Adrenal gland (tissue), 12 donors: Measurements from ENCODE around the gene LYRM1. TPM values are rescaled to one million over a fixed set of nuclear protein-coding genes. Genes with fewer than 3 reads are reported as not detected.

Experiments
- DNase-seq, 7 donors: peaks; one replicate each; pipeline ENCODE4 v3.0.0-alpha.2; 2019 to 2020
- H3K27ac ChIP-seq, 5 donors: fragments of 200-600 bp; sonication (generic) in 4 of 5; 1 replicate in 3 of 5; 2 replicates in 2 of 5; pipeline versions ENCODE4 v1.5.1 to v1.8.0; 2016 to 2020; ENCODE audit warnings: mild to moderate bottlenecking in 1 of 5
- H3K27me3 ChIP-seq: fragments of 200-600 bp; 2 replicates; pipeline ENCODE4 v1.8.0; 2021
- H3K36me3 ChIP-seq, 2 donors: fragments of 200-600 bp; replicated peaks in 1 of 2; 1 replicate in 1 of 2; 2 replicates in 1 of 2; pipeline versions ENCODE4 v1.5.1 to v1.8.0; 2018 to 2022
- H3K4me1 ChIP-seq, 2 donors: fragments of 200-600 bp; replicated peaks in 1 of 2; 1 replicate in 1 of 2; 2 replicates in 1 of 2; pipeline versions ENCODE4 v1.5.1 to v1.8.0; 2018 to 2021
- H3K4me3 ChIP-seq, 4 donors: fragments of 200-600 bp; sonication (generic) in 3 of 4; one replicate each; pipeline ENCODE4 v1.5.1; 2016 to 2018
- H3K9me3 ChIP-seq, 3 donors: fragments of 200-600 bp; sonication (generic) in 1 of 3; replicated peaks in 1 of 3; 1 replicate in 2 of 3; 2 replicates in 1 of 3; pipeline versions ENCODE4 v1.5.1 to v1.8.0; 2016 to 2021
- CTCF ChIP-seq, 6 experiments: fragments of 450-650 bp in 4 of 6; fragments of 200-600 bp in 2 of 6; sonication (generic) in 1 of 6; IDR thresholded peaks; 1 replicate in 5 of 6; 2 replicates in 1 of 6; pipeline versions ENCODE4 v1.5.1 to v1.8.0; 2016 to 2021; ENCODE audit warnings: antibody characterized with exemption in 6 of 6, mild to moderate bottlenecking in 2 of 6, moderate library complexity in 1 of 6
- POLR2A ChIP-seq, 2 donors: fragments of 450-650 bp; IDR thresholded peaks; one replicate each; pipeline ENCODE4 v1.6.1; 2017; ENCODE audit warnings: antibody characterized with exemption in 2 of 2, mild to moderate bottlenecking in 2 of 2, moderate library complexity in 1 of 2
- WGBS, 4 donors: extraction: QIAGEN DNeasy Blood & Tissue Kit in 2 of 4; methylation state at CpG; one replicate each; pipeline versions ENCODE4 v1.1.5 to v1.1.7; 2013 to 2017; 5-methylcytosine and 5-hydroxymethylcytosine counted together
- intact Hi-C, 2 donors: fragments of 100-400 bp; cut with DNase I; formaldehyde crosslinking; loops; one replicate each; pipeline versions ENCODE4 v1.14.1 to v1.15.0; 2022 to 2023
- polyA plus RNA-seq, 3 donors: library from polyadenylated mRNA; stranded (reverse); fragments of 200-250 nt in 2 of 3; fragments of 350-450 nt in 1 of 3; fragmentation: Illumina TruSeq in 1 of 3; extraction: RNeasy Lipid Tissue Mini Kit (QIAGEN cat#74804) in 1 of 3; gene quantifications; one replicate each; pipeline ENCODE4 v1.2.3, GENCODE V29; 2013 to 2014
- total RNA-seq, 9 donors: library from RNA; depleted of rRNA in 4 of 9; stranded (reverse); fragments of >200 nt in 4 of 9; fragments of 120-200 nt in 1 of 9; fragmentation: NEBNext Ultra II Directional in 1 of 9; extraction: Animal tissue kit (Norgen Biotek cat#: 25700) in 1 of 9; gene quantifications; one replicate each; pipeline versions ENCODE4 v1.1.0 to v1.2.4, GENCODE V29; 2013 to 2023
- donor health status: healthy with polysubstance abuse.
- donor health status: Bipolar disorder and iron deficiency.
- donor health status: DM: yes; HTN: yes; CAD: no.
- donor health status: DM: no; HTN: no; CAD: no.
- donor health status: DM: no; HTN: no; CAD: no.
- donor health status: DM: yes; HTN: yes; CAD: no.

LYRM1 gene
- total and polyA plus RNA-seq, 12 donors, result 18.0 to 74.0 (median 38.0) TPM

- WGBS, 4 donors, result 85 to 91% (median 88%) methylated on average over 3 of the region's 3 CpGs
- TF ChIP-seq CTCF (IDR thresholded peaks at IDR 0.05), result no peak
- no peak for TF ChIP-seq POLR2A (IDR thresholded peaks at IDR 0.05)
- Histone ChIP-seq H3K36me3 (no peaks in the 10 kb centered on the region), H3K27me3 (no peaks in the 10 kb centered on the region), H3K4me3 (no peak overlapping the region), H3K9me3 (no peaks in the 10 kb centered on the region), H3K27ac (peak overlapping the region in 1 of 5 donors; percentile 36), H3K4me1 (peaks cover 20 to 71% of the 10 kb centered on the region in 2 donors)
- no peak for DNase-seq
- intact Hi-C loops, result no loop called here
Observed at GRCh38 chr16:20880867-20881502, 19.6 kb upstream of the LYRM1 start.

- WGBS, 4 donors, result 83 to 89% (median 88%) methylated on average over 6 of the region's 6 CpGs
- H3K9me3 ChIP-seq, result no peaks in the 10 kb centered on the region
- no peak overlapping the region for H3K4me3 ChIP-seq
- no peak for DNase-seq
- H3K27ac ChIP-seq, result peak overlapping the region in 1 of 5 donors; percentile 29
- H3K4me1 ChIP-seq, result peaks cover 20 to 76% of the 10 kb centered on the region in 2 donors
- H3K27me3 ChIP-seq, result no peaks in the 10 kb centered on the region
- no peaks in the 10 kb centered on the region for H3K36me3 ChIP-seq
- intact Hi-C loops, result no loop called here
- no peak for TF ChIP-seq CTCF (IDR thresholded peaks at IDR 0.05)
- TF ChIP-seq POLR2A (IDR thresholded peaks at IDR 0.05), result no peak
Observed at GRCh38 chr16:20881503-20881878, 19.1 kb upstream of the LYRM1 start.

DNA sequence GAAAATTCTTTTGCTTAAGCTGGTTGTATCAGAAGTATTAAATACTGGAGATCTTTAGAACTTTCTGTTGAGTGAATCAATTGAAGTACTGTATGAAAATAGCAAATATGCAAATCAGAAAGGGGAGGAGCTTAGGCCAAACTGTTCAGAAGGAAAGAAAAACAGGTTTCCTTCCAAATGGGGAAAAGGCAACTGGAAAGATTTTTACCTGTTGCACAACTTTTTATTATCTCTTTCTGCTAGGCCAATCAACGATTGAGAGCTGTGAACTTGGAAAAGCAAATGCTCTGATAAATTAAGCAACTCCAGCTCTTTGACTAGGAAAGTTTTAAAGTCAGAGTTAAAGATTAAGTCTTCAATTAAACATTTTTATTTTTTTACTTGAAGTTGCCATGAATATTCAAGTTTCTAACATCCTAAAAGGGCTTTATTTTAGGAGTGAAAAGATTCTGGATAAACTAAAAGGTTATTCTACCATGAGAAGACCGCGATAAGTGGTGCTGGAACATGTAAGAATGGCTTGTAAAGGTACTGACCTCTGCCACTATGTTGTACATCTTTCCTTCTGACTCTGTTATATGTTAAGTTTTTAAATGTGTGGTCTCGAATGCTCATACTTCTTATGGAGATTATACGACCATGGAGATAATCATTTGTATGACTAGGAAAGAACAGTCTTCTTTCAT is 16.9 kb upstream of the LYRM1 start:
- 69 to 78% (median 75%) methylated on average over 5 of the region's 5 CpGs for WGBS, 4 donors
- H3K9me3 ChIP-seq, result no peaks in the 10 kb centered on the region
- H3K4me1 ChIP-seq, result peaks cover 20 to 83% of the 10 kb centered on the region in 2 donors

GRCh38 chr16:20884240-20884556 is 16.4 kb upstream of the LYRM1 start:
- TF ChIP-seq CTCF (IDR thresholded peaks at IDR 0.05) (no peak), POLR2A (IDR thresholded peaks at IDR 0.05) (no peak)
- Histone ChIP-seq H3K27ac (peak overlapping the region; percentile 58 to 76 (median 68)), H3K36me3 (no peaks in the 10 kb centered on the region), H3K4me1 (peaks cover 16 to 80% of the 10 kb centered on the region in 2 donors), H3K4me3 (peak overlapping the region in 1 of 4 donors; percentile 5), H3K9me3 (no peaks in the 10 kb centered on the region), H3K27me3 (no peaks in the 10 kb centered on the region)
- intact Hi-C loops, result no loop called here
- DNase-seq, result no peak
- 60 to 75% (median 65%) methylated on average over 1 of the region's 1 CpG for WGBS, 4 donors

More for the DNA sequence above, 16.9 kb upstream of the LYRM1 start:
- no peak for DNase-seq
- Histone ChIP-seq H3K27ac (peak overlapping the region; percentile 58 to 76 (median 68)), H3K36me3 (no peaks in the 10 kb centered on the region), H3K27me3 (no peaks in the 10 kb centered on the region), H3K4me3 (peak overlapping the region in 1 of 4 donors; percentile 5)
- intact Hi-C loops, result no loop called here
- TF ChIP-seq CTCF (IDR thresholded peaks at IDR 0.05) (no peak), POLR2A (IDR thresholded peaks at IDR 0.05) (peak in 1 of 2 donors; percentile 6)
